Upper lobe of left lung (tissue), 6 donors: Measurements from ENCODE around the gene LAMTOR4. TPM values are rescaled to one million over a fixed set of nuclear protein-coding genes. Genes with fewer than 3 reads are reported as not detected.

Experiments used
- ATAC-seq, 2 donors: fragments of 200-7000 bp; cut with Tn5 transposase; one replicate each; pipeline ENCODE4 v1.9.1; 2022; ENCODE audit warnings: mild to moderate bottlenecking in 2 of 2, moderate library complexity in 2 of 2; ENCODE audit not compliant: low FRiP score in 2 of 2
- DNase-seq, 2 donors: peaks; one replicate each; pipeline ENCODE4 v3.0.0-alpha.2; 2019 to 2020
- H3K27ac ChIP-seq, 4 donors: fragments of 200-600 bp; sonication (generic); one replicate each; pipeline ENCODE4 v1.5.1; 2016 to 2019
- H3K27me3 ChIP-seq, 4 donors: fragments of 200-600 bp; sonication (generic); one replicate each; pipeline ENCODE4 v1.5.1; 2017 to 2019
- H3K36me3 ChIP-seq, 4 donors: fragments of 200-600 bp; sonication (generic); one replicate each; pipeline ENCODE4 v1.5.1; 2016 to 2019
- H3K4me1 ChIP-seq, 4 donors: fragments of 200-600 bp; sonication (generic); one replicate each; pipeline ENCODE4 v1.5.1; 2018 to 2019
- H3K4me3 ChIP-seq, 4 donors: fragments of 200-600 bp; sonication (generic); one replicate each; pipeline ENCODE4 v1.5.1; 2017 to 2019; ENCODE audit warnings: mild to moderate bottlenecking in 2 of 4, moderate library complexity in 1 of 4
- H3K9me3 ChIP-seq, 4 donors: fragments of 200-600 bp; sonication (generic); one replicate each; pipeline ENCODE4 v1.5.1; 2018 to 2019
- CTCF ChIP-seq, 6 experiments: fragments of 450-650 bp in 4 of 6; fragments of 200-600 bp in 2 of 6; sonication (generic) in 2 of 6; IDR thresholded peaks; one replicate each; pipeline ENCODE4 v1.5.1; 2016 to 2019; ENCODE audit warnings: antibody characterized with exemption in 6 of 6
- EP300 ChIP-seq, 4 donors: sonication (generic); formaldehyde crosslinking; IDR thresholded peaks; one replicate each; pipeline ENCODE4 v1.5.1; 2017; ENCODE audit warnings: antibody characterized with exemption in 4 of 4, control low read depth in 2 of 4
- POLR2A ChIP-seq, 4 donors: fragments of 450-650 bp; IDR thresholded peaks; one replicate each; pipeline ENCODE4 v1.5.1; 2016 to 2017; ENCODE audit warnings: antibody characterized with exemption in 4 of 4, mild to moderate bottlenecking in 2 of 4
- POLR2AphosphoS5 ChIP-seq, 2 donors: sonication (generic); formaldehyde crosslinking; IDR thresholded peaks; one replicate each; pipeline ENCODE4 v1.5.1; 2017; ENCODE audit warnings: antibody characterized with exemption in 2 of 2
- WGBS, 2 donors: methylation state at CpG; one replicate each; pipeline ENCODE4 v1.1.5; 2017 to 2018; 5-methylcytosine and 5-hydroxymethylcytosine counted together
- total RNA-seq, 6 donors: library from RNA; depleted of rRNA in 4 of 6; stranded (reverse); fragments of >200 nt in 4 of 6; gene quantifications; one replicate each; pipeline versions ENCODE4 v1.1.0 to v1.2.1, GENCODE V29; 2016 to 2021
- donor health status: DM: no; HTN: no; CAD: no; lungs with moderate emphysema.
- donor health status: DM: no; HTN: yes; CAD: no; lungs with severe emphysema.

The LAMTOR4 gene
- total RNA-seq, 6 donors from 2014 or later, result 111 to 223 (median 148) TPM

GRCh38 chr7:100155553-100156317 lies 7.0 kb downstream of the LAMTOR4 start:
- WGBS, 2 donors, result 89 to 90% methylated on average over 19 to 20 of the region's 20 CpGs
- DNase-seq, result peak in 1 of 2 donors; percentile 51
- H3K4me1 ChIP-seq, result peaks cover 10 to 43% (median 32%) of the 10 kb centered on the region in 4 donors

DNA sequence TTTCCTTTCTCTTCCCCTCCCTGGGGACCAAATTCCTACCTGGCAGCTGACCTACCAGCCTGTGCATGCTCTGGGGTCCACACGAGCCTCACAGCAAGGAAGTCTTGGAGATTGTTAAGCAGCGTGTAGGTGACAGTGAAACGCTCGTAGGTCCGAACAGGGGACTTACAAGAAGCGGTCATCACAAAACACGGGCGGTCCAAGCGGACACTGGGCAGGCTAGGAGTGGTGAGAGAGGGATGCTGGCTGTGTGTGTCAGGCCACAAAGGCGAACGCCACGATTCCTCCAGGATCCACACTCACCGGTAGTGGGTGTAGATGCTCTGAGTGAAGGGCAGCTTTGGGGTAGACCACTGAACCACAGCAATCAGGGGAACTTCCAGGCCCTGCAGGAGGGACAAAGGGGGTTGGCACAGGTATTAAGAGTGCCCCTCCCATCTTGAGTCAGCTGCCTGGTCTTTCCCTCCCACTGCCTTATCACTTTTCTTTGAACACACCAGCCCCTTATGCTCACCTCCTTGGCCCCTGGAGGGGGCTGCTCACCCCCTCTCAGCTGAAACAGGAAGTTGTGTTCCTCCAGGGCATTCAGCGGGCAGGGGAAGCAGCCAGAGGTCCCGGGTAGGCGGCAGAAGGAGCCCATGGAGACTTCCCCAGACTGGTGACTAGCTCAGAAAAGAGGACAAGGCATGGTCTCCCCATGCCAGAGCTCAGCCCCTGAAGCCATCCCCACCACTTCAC lies 7.8 kb downstream of the LAMTOR4 start:
- no peak for TF ChIP-seq POLR2AphosphoS5 (IDR thresholded peaks at IDR 0.05)
- 81 to 86% methylated on average over 16 of the region's 16 CpGs for WGBS, 2 donors
- H3K36me3 ChIP-seq, result peaks cover 3 to 45% (median 36%) of the 10 kb centered on the region in 4 donors
- H3K4me3 ChIP-seq, result peak overlapping the region in 1 of 4 donors; percentile 98
- peak overlapping the region in 3 of 4 donors; percentile 6 to 89 (median 81) for H3K27ac ChIP-seq
- no peak for ATAC-seq
- DNase-seq, result no peak
- no peaks in the 10 kb centered on the region for H3K9me3 ChIP-seq
- H3K27me3 ChIP-seq, result no peaks in the 10 kb centered on the region
- peaks cover 10 to 36% (median 31%) of the 10 kb centered on the region in 4 donors for H3K4me1 ChIP-seq

More at GRCh38 chr7:100155553-100156317, 7.0 kb downstream of the LAMTOR4 start:
- Histone ChIP-seq H3K9me3 (no peaks in the 10 kb centered on the region), H3K27me3 (no peaks in the 10 kb centered on the region), H3K27ac (no peak overlapping the region), H3K4me3 (no peak overlapping the region), H3K36me3 (peaks cover 3 to 45% (median 36%) of the 10 kb centered on the region in 4 donors)
- TF ChIP-seq POLR2A (IDR thresholded peaks at IDR 0.05) (no peak), POLR2AphosphoS5 (IDR thresholded peaks at IDR 0.05) (no peak), EP300 (IDR thresholded peaks at IDR 0.05) (no peak), CTCF (IDR thresholded peaks at IDR 0.05) (no peak)
- no peak for ATAC-seq

DNA sequence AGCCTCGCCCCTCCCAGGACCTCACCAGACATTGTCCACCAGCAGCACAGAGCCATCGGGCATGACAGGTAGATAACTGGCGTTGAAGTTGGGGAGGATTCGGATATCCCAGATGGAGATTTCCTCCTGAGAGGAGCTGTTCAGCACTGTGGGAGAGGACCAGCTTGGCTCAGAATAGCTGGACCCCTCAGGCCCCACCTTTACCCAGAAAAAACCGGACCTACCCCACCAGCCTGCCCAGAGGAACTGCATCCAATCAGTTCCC lies 8.3 kb downstream of the LAMTOR4 start:
- H3K27ac ChIP-seq, result peak overlapping the region; percentile 6 to 92 (median 85)
- no peaks in the 10 kb centered on the region for H3K9me3 ChIP-seq
- H3K4me1 ChIP-seq, result peaks cover 10 to 36% (median 28%) of the 10 kb centered on the region in 4 donors
- H3K27me3 ChIP-seq, result no peaks in the 10 kb centered on the region
- WGBS, 2 donors, result 65 to 86% methylated on average over 5 of the region's 5 CpGs
- H3K36me3 ChIP-seq, result peaks cover 3 to 45% (median 36%) of the 10 kb centered on the region in 4 donors
- DNase-seq, result no peak
- H3K4me3 ChIP-seq, result peak overlapping the region in 1 of 4 donors; percentile 98
- no peak for TF ChIP-seq POLR2A (IDR thresholded peaks at IDR 0.05)
- TF ChIP-seq EP300 (IDR thresholded peaks at IDR 0.05), result no peak
- no peak for TF ChIP-seq CTCF (IDR thresholded peaks at IDR 0.05)
- TF ChIP-seq POLR2AphosphoS5 (IDR thresholded peaks at IDR 0.05), result no peak
- ATAC-seq, result no peak

- H3K27ac ChIP-seq, result peak overlapping the region; percentile 77 to 92 (median 85)
- DNase-seq (peak in 1 of 2 donors; percentile 83), ATAC-seq (peak in 1 of 2 donors; percentile 54)
- H3K27me3 ChIP-seq, result no peaks in the 10 kb centered on the region
- peaks cover 3 to 45% (median 35%) of the 10 kb centered on the region in 4 donors for H3K36me3 ChIP-seq
- TF ChIP-seq POLR2AphosphoS5 (IDR thresholded peaks at IDR 0.05), result peak; percentile 29
- peak in 1 of 6 experiments; percentile 8 for TF ChIP-seq CTCF (IDR thresholded peaks at IDR 0.05)
- no peak for TF ChIP-seq POLR2A (IDR thresholded peaks at IDR 0.05)
- H3K4me1 ChIP-seq, result peaks cover 10 to 36% (median 27%) of the 10 kb centered on the region in 4 donors
- H3K4me3 ChIP-seq, result peak overlapping the region; percentile 83 to 98 (median 94)
- 45 to 48% methylated on average over 14 to 23 of the region's 32 CpGs for WGBS, 2 donors
- H3K9me3 ChIP-seq, result no peaks in the 10 kb centered on the region
Measured at GRCh38 chr7:100157334-100158228, 8.9 kb downstream of the LAMTOR4 start.
